22Rv1 (cell line): ENCODE data around the gene BLID.

Experiments
- CTCF ChIP-seq: fragments of 450-650 bp; IDR thresholded peaks from 2 replicates; pipeline ENCODE4 v1.5.1; 2017; ENCODE audit warnings: mild to moderate bottlenecking
- ZFX ChIP-seq: fragments of 450-650 bp; IDR thresholded peaks from 2 replicates; pipeline ENCODE4 v1.6.1; 2017; ENCODE audit warnings: antibody characterized with exemption, borderline replicate concordance

- TF ChIP-seq CTCF (no peak), ZFX (no peak)
These were observed 10.8 kb downstream of the BLID start for GRCh38 chr11:122105044-122105758.
